Muscle of leg (tissue), 16 donors: ENCODE measurements around the gene C2orf68. TPM values are rescaled to one million over a fixed set of nuclear protein-coding genes. Genes with fewer than 3 reads are reported as not detected.
"Not testable (repeated sequence)": the region's sequence is repeated elsewhere in the genome, so short reads cannot be mapped to it uniquely, and the experiment has no call there.

Source experiments
- DNase-seq: peaks from one replicate; pipeline ENCODE4 v3.0.0; 2013
- H3K27ac ChIP-seq: one replicate; pipeline ENCODE4 v1.5.1; 2013; ENCODE audit warnings: mild to moderate bottlenecking, low read length, control low read depth
- H3K27me3 ChIP-seq: one replicate; pipeline ENCODE4 v1.6.1; 2013; ENCODE audit warnings: low read length; ENCODE audit not compliant: control insufficient read depth, insufficient read depth
- H3K36me3 ChIP-seq: one replicate; pipeline ENCODE4 v1.6.1; 2013; ENCODE audit warnings: low read length; ENCODE audit not compliant: control insufficient read depth, insufficient read depth
- H3K4me1 ChIP-seq: one replicate; pipeline ENCODE4 v1.6.1; 2013; ENCODE audit warnings: low read length; ENCODE audit not compliant: control insufficient read depth, insufficient read depth
- H3K4me3 ChIP-seq: one replicate; pipeline ENCODE4 v1.5.1; 2013; ENCODE audit warnings: low read length, control low read depth
- H3K9me3 ChIP-seq: replicated peaks from 2 replicates; pipeline ENCODE4 v1.6.1; 2013; ENCODE audit warnings: low read depth, low read length; ENCODE audit not compliant: control insufficient read depth
- WGBS: methylation state at CpG from one replicate; pipeline ENCODE4 v1.1.5; 2013; ENCODE audit warnings: missing lambda C conversion rate; ENCODE audit not compliant: insufficient coverage; 5-methylcytosine and 5-hydroxymethylcytosine counted together
- long read RNA-seq, 11 donors: transcript quantifications; one replicate each; lab custom pipeline, GENCODE V29; 2026
- polyA plus RNA-seq, 8 donors: library from polyadenylated mRNA; unstranded; fragments of 120-200 nt; gene quantifications; one replicate each; pipeline versions ENCODE4 v1.2.1 to v1.2.3, GENCODE V29; 2013; ENCODE audit warnings: inconsistent platforms in 1 of 8, low replicate concordance in 1 of 8; ENCODE audit not compliant: insufficient read length in 8 of 8, insufficient read depth in 1 of 8
- total RNA-seq: library from RNA; stranded (reverse); fragments of 120-200 nt; gene quantifications from one replicate; pipeline ENCODE4 v1.2.4, GENCODE V29; 2013

Gene C2orf68
- total RNA-seq (29.2 TPM), polyA plus RNA-seq (10 to 100 TPM; 34.1 to 55.4 (median 44.9) TPM)
- long read RNA-seq, donor 1, transcript C2orf68-201 (4 exons, 2,837 nt), result major isoform, 7 of 9 reads
- long read RNA-seq, donor 1, partial matches to known transcripts, result 0 of 9 reads
- long read RNA-seq, donor 1, other reads (novel, unspliced or antisense), result 0 of 9 reads
- long read RNA-seq, donor 2, partial matches to known transcripts, result 0 of 1 reads
- long read RNA-seq, donor 2, other reads (novel, unspliced or antisense), result 0 of 1 reads
- long read RNA-seq, donor 3, transcript C2orf68-201 (4 exons, 2,837 nt), result major isoform, 11 of 21 reads
- long read RNA-seq, donor 3, partial matches to known transcripts, result 5 of 21 reads
- long read RNA-seq, donor 3, other reads (novel, unspliced or antisense), result 0 of 21 reads
- long read RNA-seq, donor 4, transcript C2orf68-201 (4 exons, 2,837 nt), result major isoform, 12 of 17 reads
- long read RNA-seq, donor 4, partial matches to known transcripts, result 0 of 17 reads
- long read RNA-seq, donor 4, other reads (novel, unspliced or antisense), result 0 of 17 reads
- long read RNA-seq, donor 5, transcript C2orf68-202 (2 exons, 1,722 nt), result minor isoform, 8 of 33 reads
- long read RNA-seq, donor 5, transcript C2orf68-201 (4 exons, 2,837 nt), result major isoform, 18 of 33 reads
- long read RNA-seq, donor 5, partial matches to known transcripts, result 0 of 33 reads
- long read RNA-seq, donor 5, other reads (novel, unspliced or antisense), result 0 of 33 reads
- long read RNA-seq, donor 6, transcript C2orf68-201 (4 exons, 2,837 nt), result major isoform, 9 of 68 reads
- long read RNA-seq, donor 6, partial matches to known transcripts, result 34 of 68 reads
- long read RNA-seq, donor 6, other reads (novel, unspliced or antisense), result 19 of 68 reads
- long read RNA-seq, donor 7, transcript C2orf68-201 (4 exons, 2,837 nt), result major isoform, 7 of 17 reads
- long read RNA-seq, donor 7, transcript C2orf68-202 (2 exons, 1,722 nt), result major isoform, 7 of 17 reads
- long read RNA-seq, donor 7, partial matches to known transcripts, result 0 of 17 reads
- long read RNA-seq, donor 7, other reads (novel, unspliced or antisense), result 0 of 17 reads
- long read RNA-seq, donor 8, transcript C2orf68-201 (4 exons, 2,837 nt), result major isoform, 7 of 39 reads
- long read RNA-seq, donor 8, partial matches to known transcripts, result 29 of 39 reads
- long read RNA-seq, donor 8, other reads (novel, unspliced or antisense), result 0 of 39 reads
- long read RNA-seq, donor 9, transcript C2orf68-202 (2 exons, 1,722 nt), result major isoform, 6 of 11 reads
- long read RNA-seq, donor 9, transcript C2orf68-201 (4 exons, 2,837 nt), result minor isoform, 5 of 11 reads
- long read RNA-seq, donor 9, partial matches to known transcripts, result 0 of 11 reads
- long read RNA-seq, donor 9, other reads (novel, unspliced or antisense), result 0 of 11 reads
- long read RNA-seq, donor 10, transcript C2orf68-201 (4 exons, 2,837 nt), result major isoform, 11 of 30 reads
- long read RNA-seq, donor 10, transcript C2orf68-202 (2 exons, 1,722 nt), result minor isoform, 7 of 30 reads
- long read RNA-seq, donor 10, partial matches to known transcripts, result 0 of 30 reads
- long read RNA-seq, donor 10, other reads (novel, unspliced or antisense), result 9 of 30 reads
- long read RNA-seq, donor 11, partial matches to known transcripts, result 28 of 37 reads
- long read RNA-seq, donor 11, other reads (novel, unspliced or antisense), result 6 of 37 reads

- Histone ChIP-seq H3K27ac (peak within 1 kb of the TSS; percentile 95), H3K4me1 (peaks cover 19% of the 10 kb centered on the region), H3K4me3 (peak within 1 kb of the TSS; percentile 85), H3K27me3 (no peaks in the 10 kb centered on the region), H3K36me3 (peaks cover 30% of the 10 kb centered on the region), H3K9me3 (no peaks in the 10 kb centered on the region)
- peak; percentile 97 for DNase-seq
- WGBS, result 0% methylated on average over 46 of the region's 73 CpGs
Measured at GRCh38 chr2:85611705-85612587, at the start of gene C2orf68. C2orf68 (minus strand) TSS chr2:85612066; CDS start chr2:85611984, 82 bp downstream.

GRCh38 chr2:85661139-85661858 lies 49.4 kb upstream of the C2orf68 start:
- H3K4me3 ChIP-seq, result no peak overlapping the region
- H3K4me1 ChIP-seq, result peaks cover 10% of the 10 kb centered on the region
- H3K36me3 ChIP-seq, result peaks cover 11% of the 10 kb centered on the region
- no peak overlapping the region for H3K27ac ChIP-seq
- H3K27me3 ChIP-seq, result no peaks in the 10 kb centered on the region
- 38% methylated on average over 4 of the region's 14 CpGs for WGBS
- no peaks in the 10 kb centered on the region for H3K9me3 ChIP-seq
- no peak for DNase-seq

- Histone ChIP-seq H3K4me3 (no peak overlapping the region), H3K9me3 (no peaks in the 10 kb centered on the region), H3K27me3 (no peaks in the 10 kb centered on the region), H3K4me1 (peaks cover 10% of the 10 kb centered on the region), H3K27ac (no peak overlapping the region), H3K36me3 (peaks cover 17% of the 10 kb centered on the region)
- WGBS, result 55% methylated on average over 4 of the region's 7 CpGs
- no peak for DNase-seq
Measured at GRCh38 chr2:85660725-85661124, 48.9 kb upstream of the C2orf68 start.

- H3K27ac ChIP-seq, result not testable (repeated sequence)
Measured at GRCh38 chr2:85660301-85660700, 48.4 kb upstream of the C2orf68 start.

GRCh38 chr2:85659324-85659981 lies 47.6 kb upstream of the C2orf68 start:
- Histone ChIP-seq H3K36me3 (peaks cover 17% of the 10 kb centered on the region), H3K4me3 (no peak overlapping the region), H3K9me3 (no peaks in the 10 kb centered on the region), H3K4me1 (peaks cover 10% of the 10 kb centered on the region), H3K27ac (no peak overlapping the region), H3K27me3 (no peaks in the 10 kb centered on the region)
- DNase-seq, result no peak
- 86% methylated on average over 11 of the region's 13 CpGs for WGBS

More at GRCh38 chr2:85660301-85660700, 48.4 kb upstream of the C2orf68 start:
- not testable (repeated sequence) for H3K9me3 ChIP-seq, H3K27me3 ChIP-seq, H3K4me3 ChIP-seq, DNase-seq
- Histone ChIP-seq H3K4me1 (peaks cover 10% of the 10 kb centered on the region), H3K36me3 (peaks cover 17% of the 10 kb centered on the region)
- whole genome bisulfite sequencing, result 80% methylated on average over 1 of the region's 11 CpGs

GRCh38 chr2:85657399-85657798 lies 45.5 kb upstream of the C2orf68 start:
- WGBS, result 100% methylated on average over 1 of the region's 4 CpGs
- not testable (repeated sequence) for H3K27me3 ChIP-seq, DNase-seq, H3K27ac ChIP-seq, H3K4me3 ChIP-seq, H3K9me3 ChIP-seq
- H3K36me3 ChIP-seq, result peaks cover 19% of the 10 kb centered on the region
- peaks cover 10% of the 10 kb centered on the region for H3K4me1 ChIP-seq

GRCh38 chr2:85656468-85656867 lies 44.6 kb upstream of the C2orf68 start:
- Histone ChIP-seq H3K4me3 (no peak overlapping the region), H3K36me3 (peaks cover 25% of the 10 kb centered on the region), H3K9me3 (no peaks in the 10 kb centered on the region), H3K27ac (no peak overlapping the region), H3K27me3 (no peaks in the 10 kb centered on the region), H3K4me1 (peaks cover 4% of the 10 kb centered on the region)
- no peak for DNase-seq
- WGBS, result 80% methylated on average over 1 of the region's 3 CpGs

- H3K27ac ChIP-seq, result no peak overlapping the region
- H3K9me3 ChIP-seq, result no peaks in the 10 kb centered on the region
- DNase-seq, result no peak
- no peaks in the 10 kb centered on the region for H3K27me3 ChIP-seq
- no peak overlapping the region for H3K4me3 ChIP-seq
- 75% methylated on average over 7 of the region's 7 CpGs for WGBS
- no peaks in the 10 kb centered on the region for H3K4me1 ChIP-seq
- H3K36me3 ChIP-seq, result peaks cover 28% of the 10 kb centered on the region
Measured at GRCh38 chr2:85655961-85656417, 44.1 kb upstream of the C2orf68 start.
